AG04450 (cell line): Measurements from ENCODE around the gene HSFX4. TPM values are rescaled to one million over a fixed set of nuclear protein-coding genes. Genes with fewer than 3 reads are reported as not detected.

Experiments used
- CTCF ChIA-PET: fragments of 300-600, 350-600 bp; formaldehyde crosslinking; extraction: SDS; loops from one replicate; lab custom pipeline; 2022; ENCODE audit warnings: antibody characterized with exemption, inconsistent platforms; lab: Charles Lee
- POLR2A ChIA-PET: fragments of 350-600 bp; formaldehyde crosslinking; extraction: SDS; loops from one replicate; lab custom pipeline; 2021; ENCODE audit warnings: antibody characterized with exemption, inconsistent platforms; lab: Yijun Ruan, JAX
- DNase-seq: peaks from one replicate; pipeline ENCODE4 v3.0.0-alpha.2; 2011; ENCODE audit warnings: low read depth, low spot score
- H3K27ac ChIP-seq: one replicate; pipeline ENCODE4 v1.5.1; 2012; ENCODE audit warnings: low read depth, low read length, control low read depth
- H3K27me3 ChIP-seq: one replicate; pipeline ENCODE4 v1.6.0; 2012; ENCODE audit warnings: low read length; ENCODE audit not compliant: control insufficient read depth, insufficient read depth
- H3K4me3 ChIP-seq: 2 replicates; pipeline ENCODE4 v1.5.1; 2011; ENCODE audit warnings: mild to moderate bottlenecking, low read depth, low read length, control low read depth
- H3K9me3 ChIP-seq: 2 replicates; pipeline ENCODE4 v1.5.1; 2012; ENCODE audit warnings: low read length; ENCODE audit not compliant: control insufficient read depth, insufficient read depth
- polyA plus RNA-seq: library from polyadenylated mRNA; depleted of rRNA; stranded (reverse); fragments of >200 nt; gene quantifications from 2 replicates; pipeline ENCODE4 v1.2.3, GENCODE V29; 2011
- TF ChIP-seq, protein P1 (sequence below): IDR thresholded peaks from 2 replicates; pipeline ENCODE4 v1.5.1; 2011; ENCODE audit warnings: low read depth, low read length, control low read depth, inconsistent platforms

The HSFX4 gene
- polyA plus RNA-seq, 1 experiment, result not detected

DNA sequence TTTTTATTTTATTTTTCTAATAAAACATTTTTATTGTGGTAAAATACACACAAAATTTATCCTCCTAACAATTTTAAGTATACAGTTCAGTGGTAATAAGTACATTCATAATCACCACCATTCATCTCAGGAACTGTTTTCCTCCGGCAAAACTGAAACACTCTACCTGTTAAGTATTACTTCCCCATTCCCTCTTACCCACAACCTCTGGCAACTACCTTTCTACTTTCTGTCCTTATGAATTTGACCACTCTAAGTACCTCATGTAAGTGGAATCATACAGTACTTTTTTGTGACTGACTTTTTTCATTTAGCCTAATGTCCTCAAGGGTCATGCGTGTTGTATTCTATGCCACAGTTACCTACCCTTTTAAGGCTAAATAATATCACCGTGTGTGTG is 21.1 kb upstream of the HSFX4 start:
- DNase-seq, result no peak
- POLR2A ChIA-PET, result no interaction called here
- H3K27me3 ChIP-seq, result no peaks in the 10 kb centered on the region

DNA sequence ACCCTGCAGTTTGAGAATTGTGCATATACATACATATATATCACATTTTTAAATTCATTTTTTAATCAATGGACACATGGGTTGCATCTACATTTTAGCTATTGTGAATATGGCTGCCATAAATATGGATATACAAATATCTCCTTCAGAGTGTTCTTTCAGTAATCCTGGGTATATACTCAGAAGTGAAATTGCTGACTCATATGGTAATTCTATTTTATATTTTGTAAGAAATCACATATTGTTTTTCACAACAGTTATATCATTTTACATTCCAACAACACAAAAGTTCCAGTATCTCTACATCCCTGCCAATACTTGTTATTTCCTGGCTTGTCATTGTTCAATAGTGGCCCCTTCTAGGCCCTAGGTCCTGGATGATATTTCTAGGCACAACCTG is 20.6 kb upstream of the HSFX4 start:
- CTCF ChIA-PET, result no interaction called here

More for the DNA sequence above, 21.1 kb upstream of the HSFX4 start:
- TF ChIP-seq, protein P1, sequence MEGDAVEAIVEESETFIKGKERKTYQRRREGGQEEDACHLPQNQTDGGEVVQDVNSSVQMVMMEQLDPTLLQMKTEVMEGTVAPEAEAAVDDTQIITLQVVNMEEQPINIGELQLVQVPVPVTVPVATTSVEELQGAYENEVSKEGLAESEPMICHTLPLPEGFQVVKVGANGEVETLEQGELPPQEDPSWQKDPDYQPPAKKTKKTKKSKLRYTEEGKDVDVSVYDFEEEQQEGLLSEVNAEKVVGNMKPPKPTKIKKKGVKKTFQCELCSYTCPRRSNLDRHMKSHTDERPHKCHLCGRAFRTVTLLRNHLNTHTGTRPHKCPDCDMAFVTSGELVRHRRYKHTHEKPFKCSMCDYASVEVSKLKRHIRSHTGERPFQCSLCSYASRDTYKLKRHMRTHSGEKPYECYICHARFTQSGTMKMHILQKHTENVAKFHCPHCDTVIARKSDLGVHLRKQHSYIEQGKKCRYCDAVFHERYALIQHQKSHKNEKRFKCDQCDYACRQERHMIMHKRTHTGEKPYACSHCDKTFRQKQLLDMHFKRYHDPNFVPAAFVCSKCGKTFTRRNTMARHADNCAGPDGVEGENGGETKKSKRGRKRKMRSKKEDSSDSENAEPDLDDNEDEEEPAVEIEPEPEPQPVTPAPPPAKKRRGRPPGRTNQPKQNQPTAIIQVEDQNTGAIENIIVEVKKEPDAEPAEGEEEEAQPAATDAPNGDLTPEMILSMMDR, result no peak
- H3K27ac ChIP-seq, result no peak overlapping the region
- CTCF ChIA-PET, result no interaction called here
- no peaks in the 10 kb centered on the region for H3K9me3 ChIP-seq
- H3K4me3 ChIP-seq, result no peak overlapping the region

DNA sequence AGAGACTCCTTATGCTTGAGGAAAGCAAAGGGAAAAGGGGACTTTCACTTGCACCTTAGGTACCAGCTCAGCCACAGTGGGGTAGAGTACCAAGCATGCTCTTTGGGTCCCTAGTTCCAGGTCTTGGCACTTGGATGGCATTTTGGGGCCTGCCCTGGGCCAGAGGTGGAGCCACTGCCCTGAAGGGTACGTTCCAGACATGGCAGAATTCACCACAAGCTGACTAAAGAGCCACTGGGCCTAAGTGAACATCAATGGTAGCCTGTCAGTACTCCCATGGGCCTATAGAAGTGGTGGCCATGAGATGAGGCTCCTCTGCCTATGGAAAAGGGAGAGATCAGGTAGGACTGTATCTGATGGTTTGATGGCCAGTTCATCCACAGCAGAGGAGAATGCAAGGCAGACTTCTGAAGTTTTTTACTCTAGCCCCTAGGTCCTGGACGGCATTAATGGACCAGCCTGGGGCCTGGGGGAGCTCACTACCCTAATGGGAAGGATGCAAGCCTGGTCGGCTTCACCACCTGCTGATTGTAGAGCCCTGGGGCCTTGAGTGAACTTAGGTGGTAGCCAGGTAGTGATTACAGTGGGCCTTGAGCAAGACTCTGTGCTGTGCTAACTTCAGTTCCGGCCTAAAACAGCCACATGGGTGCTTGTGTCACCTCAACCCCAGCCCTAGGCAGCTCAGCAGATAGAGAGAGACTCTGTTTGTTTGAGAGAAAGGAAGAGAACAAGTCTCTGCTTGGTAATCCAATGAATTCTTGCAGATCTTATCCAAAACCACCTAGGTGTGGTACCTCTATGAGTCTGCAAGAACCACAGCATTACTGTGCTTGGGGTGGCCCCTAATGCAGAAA is 19.8 kb upstream of the HSFX4 start:
- ChIA-PET CTCF (interaction anchor here (0.6 kb wide), 1 partner anchor 29 kb away, joined by 3 read pairs; the partner anchor contains the start of gene EOLA2), POLR2A (no interaction called here)
- Histone ChIP-seq H3K4me3 (no peak overlapping the region), H3K9me3 (no peaks in the 10 kb centered on the region), H3K27ac (no peak overlapping the region), H3K27me3 (no peaks in the 10 kb centered on the region)
- no peak for DNase-seq
- TF ChIP-seq, protein P1, result no peak

More for the DNA sequence above, 20.6 kb upstream of the HSFX4 start:
- Histone ChIP-seq H3K4me3 (no peak overlapping the region), H3K27ac (no peak overlapping the region), H3K27me3 (no peaks in the 10 kb centered on the region), H3K9me3 (no peaks in the 10 kb centered on the region)
- TF ChIP-seq, protein P1, result no peak
- no peak for DNase-seq
- POLR2A ChIA-PET, result no interaction called here

DNA sequence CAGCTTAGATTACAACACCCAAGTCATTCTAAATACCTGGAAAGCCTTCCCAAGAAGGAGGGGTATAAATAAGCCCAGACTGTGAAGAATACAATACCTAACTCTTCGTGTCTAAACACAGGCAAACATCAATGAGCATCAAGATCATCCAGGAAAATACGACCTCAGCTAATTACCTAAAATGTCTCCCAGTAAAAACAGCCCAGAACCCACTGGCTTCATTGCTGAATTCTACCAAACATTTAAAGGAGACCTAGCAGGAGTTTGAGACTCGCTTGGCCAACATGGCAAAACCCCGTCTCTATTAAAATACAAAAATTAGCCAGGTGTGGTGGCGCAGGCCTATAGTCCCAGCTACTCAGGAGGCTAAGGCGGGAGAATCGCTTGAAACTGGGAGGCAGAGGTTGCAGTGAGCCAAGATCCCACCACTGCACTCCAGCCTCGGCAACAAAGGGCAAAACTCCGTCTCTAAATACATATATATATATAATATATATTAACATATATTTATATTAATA is 19.1 kb upstream of the HSFX4 start:
- H3K27me3 ChIP-seq, result no peaks in the 10 kb centered on the region
- ChIA-PET POLR2A (no interaction called here), CTCF (interaction anchor here (0.6 kb wide), 1 partner anchor 28 kb away, joined by 3 read pairs; the partner anchor contains the start of gene EOLA2)
- H3K27ac ChIP-seq, result no peak overlapping the region
- no peak overlapping the region for H3K4me3 ChIP-seq
- DNase-seq, result no peak
- TF ChIP-seq, protein P1, result no peak
- H3K9me3 ChIP-seq, result no peaks in the 10 kb centered on the region
